D721Med (cell line): ENCODE results near the gene NUCB2.
"Not testable (repeated sequence)": the region's sequence is repeated elsewhere in the genome, so short reads cannot be mapped to it uniquely, and the experiment has no call there.

Experiments
- DNase-seq: peaks from one replicate; pipeline ENCODE4 v3.0.0; 2011; ENCODE audit warnings: low spot score; ENCODE audit not compliant: insufficient read length
- FAIRE-seq: peaks from 2 replicates; lab custom pipeline; 2011; peaks lifted over from hg19 to GRCh38; lab: Jason Lieb, UNC
- TF ChIP-seq, protein P1 (sequence below): IDR thresholded peaks from 2 replicates; pipeline ENCODE4 v1.5.1; 2012; ENCODE audit warnings: mild to moderate bottlenecking, control low read depth; ENCODE audit not compliant: insufficient read depth; ENCODE audit errors: missing control alignments

NUCB2 gene

DNA sequence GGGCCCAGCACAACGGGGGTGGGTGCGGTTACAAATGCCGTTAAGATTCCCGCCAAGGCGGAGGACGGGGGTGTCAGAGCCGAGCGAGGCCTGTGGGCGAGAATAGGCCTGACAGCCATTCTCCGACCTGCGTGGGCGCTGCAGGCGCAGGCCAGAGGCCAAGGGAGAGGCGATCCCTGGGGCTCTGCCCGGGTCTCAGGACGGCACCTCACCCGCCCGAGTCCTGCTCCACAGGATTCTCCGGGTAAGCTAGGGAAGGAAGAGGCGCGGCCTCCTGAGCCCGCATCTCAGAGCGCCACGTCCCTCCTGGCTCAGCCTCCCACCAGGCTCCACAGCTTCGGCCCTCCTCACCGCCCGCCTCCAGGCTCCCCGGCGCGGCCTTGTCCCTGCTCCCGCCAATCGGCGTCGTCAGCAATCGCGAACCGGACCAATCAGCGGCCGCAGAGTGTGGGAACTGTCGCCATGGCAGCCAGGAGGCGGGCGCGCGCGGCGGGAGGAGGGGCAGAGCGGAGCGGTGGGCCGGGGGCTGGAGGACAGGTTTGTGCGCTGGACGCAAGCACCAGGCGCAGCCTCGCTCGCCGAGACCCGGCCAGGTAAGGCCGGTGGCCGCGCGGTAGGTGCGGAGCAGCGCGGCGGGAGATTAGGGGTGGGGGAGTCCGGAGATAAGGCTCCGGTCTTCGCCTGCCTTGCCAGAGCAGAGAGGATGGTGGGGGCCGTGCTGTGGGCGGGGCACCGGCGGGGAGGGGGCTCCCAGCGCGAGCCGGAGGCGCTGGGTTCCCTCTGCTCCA is at the start of gene NUCB2:
NUCB2 (plus strand) TSS at position 504 of the 788 bp plus-strand sequence. CDS start 18,585 bp downstream, outside the sequence.
- no peak for FAIRE-seq
- peak; percentile 88 for DNase-seq
- TF ChIP-seq, protein P1, sequence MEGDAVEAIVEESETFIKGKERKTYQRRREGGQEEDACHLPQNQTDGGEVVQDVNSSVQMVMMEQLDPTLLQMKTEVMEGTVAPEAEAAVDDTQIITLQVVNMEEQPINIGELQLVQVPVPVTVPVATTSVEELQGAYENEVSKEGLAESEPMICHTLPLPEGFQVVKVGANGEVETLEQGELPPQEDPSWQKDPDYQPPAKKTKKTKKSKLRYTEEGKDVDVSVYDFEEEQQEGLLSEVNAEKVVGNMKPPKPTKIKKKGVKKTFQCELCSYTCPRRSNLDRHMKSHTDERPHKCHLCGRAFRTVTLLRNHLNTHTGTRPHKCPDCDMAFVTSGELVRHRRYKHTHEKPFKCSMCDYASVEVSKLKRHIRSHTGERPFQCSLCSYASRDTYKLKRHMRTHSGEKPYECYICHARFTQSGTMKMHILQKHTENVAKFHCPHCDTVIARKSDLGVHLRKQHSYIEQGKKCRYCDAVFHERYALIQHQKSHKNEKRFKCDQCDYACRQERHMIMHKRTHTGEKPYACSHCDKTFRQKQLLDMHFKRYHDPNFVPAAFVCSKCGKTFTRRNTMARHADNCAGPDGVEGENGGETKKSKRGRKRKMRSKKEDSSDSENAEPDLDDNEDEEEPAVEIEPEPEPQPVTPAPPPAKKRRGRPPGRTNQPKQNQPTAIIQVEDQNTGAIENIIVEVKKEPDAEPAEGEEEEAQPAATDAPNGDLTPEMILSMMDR, result no peak

DNA sequence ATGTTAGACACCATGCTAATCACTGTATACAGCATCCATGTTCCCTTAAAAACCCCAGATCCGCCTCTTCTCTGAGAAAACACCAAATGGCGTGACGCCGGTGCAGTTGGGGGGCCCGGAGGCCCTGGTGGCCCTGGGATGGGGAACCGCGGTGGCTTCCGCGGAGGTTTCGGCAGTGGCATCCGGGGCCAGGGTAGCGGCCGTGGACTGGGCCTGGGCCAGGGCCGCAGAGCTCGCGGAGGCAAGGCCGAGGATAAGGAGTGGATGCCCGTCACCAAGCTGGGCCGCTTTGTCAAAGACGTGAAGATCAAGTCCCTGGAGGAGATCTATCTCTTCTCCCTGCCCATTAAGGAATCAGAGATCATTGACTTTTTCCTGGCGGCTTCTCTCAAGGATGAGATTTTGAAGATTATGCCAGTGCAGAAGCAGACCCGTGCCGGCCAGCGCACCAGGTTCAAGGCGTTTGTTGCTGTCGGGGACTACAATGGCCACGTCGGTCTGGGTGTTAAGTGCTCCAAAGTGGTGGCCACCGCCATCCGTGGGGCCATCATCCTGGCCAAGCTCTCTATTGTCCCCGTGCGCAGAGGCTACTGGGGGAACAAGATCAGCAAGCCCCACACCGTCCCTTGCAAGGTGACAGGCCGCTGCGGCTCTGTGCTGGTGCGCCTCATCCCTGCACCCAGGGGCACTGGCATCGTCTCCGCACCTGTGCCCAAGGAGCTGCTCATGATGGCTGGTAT is 48.2 kb upstream of the NUCB2 start:
- not testable (repeated sequence) for DNase-seq, FAIRE-seq

DNA sequence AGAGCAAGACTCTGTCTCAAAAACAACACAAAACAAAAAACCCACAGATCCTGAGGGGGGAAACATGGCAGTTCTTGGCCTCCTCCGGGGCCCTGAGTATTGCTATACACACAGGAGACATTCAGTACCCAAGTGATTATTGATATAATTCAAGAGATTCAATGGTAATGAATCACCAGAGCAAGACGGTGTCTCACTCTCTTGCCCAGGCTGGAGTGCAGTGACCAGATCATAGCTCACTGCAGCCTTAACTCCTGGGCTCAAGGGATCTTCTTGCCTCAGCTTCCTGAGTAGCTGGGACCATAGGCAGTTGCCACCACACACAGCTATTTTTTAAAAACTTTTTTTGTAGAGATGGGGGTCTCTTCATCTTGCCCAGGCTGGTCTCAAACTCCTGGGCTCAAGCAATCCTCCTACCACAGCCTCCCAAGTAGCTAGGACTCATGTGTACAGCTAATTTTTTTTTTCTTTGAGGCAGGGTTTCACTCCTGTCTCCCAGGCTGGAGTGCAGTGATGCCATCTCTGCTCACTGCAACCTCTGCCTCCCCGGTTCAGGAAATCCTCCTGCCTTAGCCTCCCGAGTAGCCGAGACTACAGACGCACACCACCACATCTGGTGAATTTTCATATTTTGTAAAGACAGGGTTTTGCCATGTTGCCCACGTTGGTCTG is 46.9 kb upstream of the NUCB2 start:
- FAIRE-seq, result no peak

DNA sequence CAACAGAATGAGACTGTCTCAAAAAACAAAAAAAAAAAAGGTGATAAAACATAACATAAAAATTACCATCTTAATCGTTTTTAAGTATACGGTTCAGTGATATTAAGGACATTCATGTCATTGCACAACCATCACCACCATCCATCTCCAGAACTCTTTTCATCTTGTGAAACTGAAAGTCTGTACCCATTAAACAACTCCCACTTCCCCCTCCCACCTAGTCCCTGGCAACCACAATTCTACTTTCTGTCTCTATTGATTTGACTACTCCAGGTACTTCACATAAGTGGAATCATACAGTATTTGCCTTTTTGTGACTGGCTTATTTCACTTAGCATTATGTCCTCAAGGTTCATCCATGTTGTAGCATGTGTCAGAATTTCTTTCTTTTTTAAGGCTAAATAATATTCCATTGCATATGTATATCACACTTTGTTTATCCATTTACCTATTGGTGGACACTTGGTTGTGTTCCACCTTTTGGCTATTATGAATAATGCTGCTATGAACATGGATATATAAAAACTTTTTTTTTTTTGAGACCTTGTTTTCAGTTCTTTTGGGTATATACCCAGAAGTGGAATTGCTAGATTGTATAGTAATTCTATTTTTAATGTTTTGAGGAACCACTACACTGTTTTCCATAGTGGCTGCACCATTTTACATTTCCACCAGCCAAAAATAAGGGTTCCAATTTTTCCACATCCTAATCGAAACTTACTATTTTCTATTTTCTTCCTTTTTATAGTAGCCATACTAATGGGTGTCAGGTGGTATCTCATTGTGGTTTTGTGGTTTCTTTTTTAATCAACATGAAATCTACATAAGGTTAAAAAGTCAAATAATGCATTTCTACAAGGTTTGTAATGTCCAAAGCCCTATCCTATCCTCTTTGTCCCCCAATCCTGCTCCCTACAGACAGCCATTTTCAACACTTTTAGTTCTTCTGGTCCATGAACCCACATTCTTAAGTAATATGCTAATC is 45.4 kb upstream of the NUCB2 start:
- TF ChIP-seq, protein P1, result no peak
- FAIRE-seq (no peak), DNase-seq (no peak)

More for the DNA sequence above, 46.9 kb upstream of the NUCB2 start:
- no peak for DNase-seq
- TF ChIP-seq, protein P1, result no peak

DNA sequence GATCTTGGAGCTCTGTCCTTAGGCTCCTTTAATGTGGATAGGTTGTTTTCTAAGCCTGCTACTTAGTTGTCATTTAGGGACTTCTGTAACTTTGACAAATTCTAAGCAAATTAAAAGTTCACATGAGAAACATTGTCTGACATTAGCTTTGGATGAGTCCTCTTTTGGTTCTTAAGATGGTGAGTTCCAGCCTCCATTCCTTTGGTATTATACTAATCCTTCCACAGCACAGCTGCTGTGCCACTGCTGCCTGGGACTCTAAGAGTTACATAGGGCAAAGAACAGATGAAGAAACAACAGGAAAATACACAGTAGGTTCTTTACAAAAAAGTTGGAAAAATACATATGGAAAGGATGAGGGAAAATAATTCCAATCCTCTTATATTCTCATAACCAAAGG is 43.4 kb upstream of the NUCB2 start:
- DNase-seq (no peak), FAIRE-seq (no peak)
- TF ChIP-seq, protein P1, result no peak

DNA sequence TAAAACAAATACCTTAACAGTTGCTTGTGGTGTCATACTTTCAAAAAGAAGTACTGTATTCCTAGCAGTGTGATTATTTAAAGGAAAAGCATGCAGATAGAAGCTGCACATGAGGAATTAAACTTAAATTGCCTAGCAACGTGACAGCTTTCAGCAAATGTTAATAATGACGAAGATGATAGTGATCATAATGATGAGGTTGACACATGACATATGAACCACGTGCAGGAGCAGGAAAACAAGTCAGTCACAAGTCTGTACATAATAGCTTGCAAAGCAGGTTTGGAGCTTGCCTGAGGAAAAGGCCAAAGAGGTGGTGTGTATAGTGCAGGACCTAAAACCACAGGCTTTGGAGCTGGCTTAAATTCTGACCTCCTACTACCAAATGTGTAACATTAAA is 38.2 kb upstream of the NUCB2 start:
- DNase-seq (no peak), FAIRE-seq (no peak)
- TF ChIP-seq, protein P1, result no peak

DNA sequence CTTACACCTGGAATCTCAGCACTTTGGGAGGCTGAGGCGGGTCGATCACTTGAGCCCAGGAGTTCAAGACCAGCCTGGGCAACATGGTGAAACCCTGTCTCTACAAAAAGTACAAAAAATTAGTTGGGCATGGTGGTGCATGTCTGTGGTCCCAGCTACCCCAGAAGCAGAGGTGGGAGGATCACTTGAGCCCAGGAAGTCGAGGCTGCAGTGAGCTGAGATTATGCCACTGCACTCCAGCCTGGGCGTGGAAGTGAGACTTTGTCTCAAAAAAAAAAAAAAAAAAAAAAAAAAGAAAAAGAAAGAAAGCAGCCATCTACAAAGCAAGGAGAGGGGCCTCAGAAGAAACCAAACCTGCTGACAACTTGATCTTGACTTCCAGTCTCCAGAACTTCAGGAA is 36.6 kb upstream of the NUCB2 start:
- DNase-seq, FAIRE-seq: not testable (repeated sequence)
